NCI-H1436 (cell line): ENCODE data around the gene ETAA1.

Experiments
- DNase-seq: peaks from one replicate; lab custom pipeline; 2025; lab: John Stamatoyannopoulos, UW

ETAA1 gene

DNA sequence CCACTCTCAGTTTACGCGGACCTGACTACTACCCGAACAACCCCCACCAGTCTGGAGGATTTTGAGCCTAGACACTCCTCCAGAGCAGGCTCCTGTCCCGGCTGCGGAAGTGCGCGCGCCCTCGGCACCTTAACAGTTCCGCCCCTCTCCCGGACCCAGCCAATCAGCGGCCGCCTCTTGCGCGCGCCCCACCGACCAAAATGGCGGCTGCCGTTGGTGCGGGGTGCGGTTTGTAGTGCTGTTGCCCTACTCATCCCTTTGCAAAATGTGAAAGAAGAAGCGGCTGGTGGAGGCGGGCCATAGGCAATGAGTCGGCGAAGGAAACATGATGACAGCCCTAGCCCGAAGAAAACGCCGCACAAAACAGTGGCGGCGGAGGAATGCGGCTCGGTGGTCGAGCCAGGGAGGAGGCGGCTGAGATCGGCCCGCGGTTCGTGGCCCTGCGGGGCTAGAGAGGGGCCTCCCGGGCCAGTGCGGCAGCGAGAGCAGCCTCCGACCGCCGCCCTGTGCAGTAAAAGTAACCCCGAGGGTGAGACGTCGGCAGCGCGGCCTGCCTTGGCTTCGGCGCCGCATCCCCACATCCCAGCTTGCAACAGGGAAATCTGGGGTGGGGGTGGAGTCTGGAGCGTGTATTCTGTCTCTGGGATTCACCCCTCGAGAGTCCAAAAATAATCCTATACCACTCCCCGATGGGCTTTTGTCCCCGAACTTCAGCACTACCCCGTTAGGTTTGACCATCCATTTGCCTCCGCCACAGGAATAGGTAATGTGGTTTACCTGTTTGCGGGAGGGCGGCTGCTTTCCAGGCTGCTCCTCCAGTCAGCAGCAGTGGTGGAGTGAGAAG is at the start of gene ETAA1:
Gene ETAA1, plus strand, starts transcription at position 191 of the 844 bp plus-strand sequence. Its CDS starts 116 bp downstream, at position 307.
- DNase-seq = peak; percentile 88

GRCh38 chr2:67366832-67367412 is 30.2 kb upstream of the ETAA1 start:
- no peak for DNase-seq

DNA sequence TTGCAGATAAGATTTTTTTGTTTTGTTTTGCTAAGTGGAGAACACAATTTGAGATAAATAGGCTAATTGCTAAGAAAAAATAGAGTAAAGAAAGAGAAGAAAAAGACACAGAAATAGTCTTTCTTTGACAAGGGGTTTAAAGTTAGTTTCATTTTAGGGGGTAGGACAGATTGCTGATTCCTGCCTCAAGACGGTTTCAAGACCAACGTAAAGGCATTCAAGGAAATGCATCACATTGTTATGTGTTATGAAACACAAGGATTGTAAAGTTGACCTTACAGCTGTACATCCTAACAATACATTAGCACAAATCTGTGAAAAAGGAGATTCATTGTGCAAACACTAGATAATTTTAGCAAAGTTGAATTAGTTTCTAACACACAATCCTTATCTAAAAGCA is 22.7 kb upstream of the ETAA1 start:
- DNase-seq = no peak

DNA sequence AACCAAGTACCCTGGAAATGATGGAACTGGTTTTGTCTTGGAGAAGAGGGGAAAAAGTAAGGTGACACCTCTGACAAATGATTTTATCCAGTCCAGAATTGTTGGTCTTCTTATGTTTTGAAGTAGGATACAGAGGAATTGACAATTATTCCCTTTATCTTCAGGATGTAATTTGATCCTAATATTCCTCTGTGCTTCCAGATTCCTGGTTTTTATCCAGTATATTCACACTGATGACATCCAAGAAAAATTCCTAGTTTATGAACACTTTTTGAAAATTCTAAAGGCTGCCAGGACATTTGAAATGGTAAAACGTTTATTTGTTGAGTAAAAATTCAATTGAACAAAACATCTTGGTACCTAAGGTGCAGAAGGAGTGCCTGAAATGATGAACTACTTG is 22.2 kb upstream of the ETAA1 start:
- no peak for DNase-seq

- no peak for DNase-seq
Observed at GRCh38 chr2:67378555-67378954, 18.6 kb upstream of the ETAA1 start.

GRCh38 chr2:67379048-67379447 is 18.1 kb upstream of the ETAA1 start:
- no peak for DNase-seq

- DNase-seq = no peak
Observed at GRCh38 chr2:67384123-67384822, 12.9 kb upstream of the ETAA1 start.

GRCh38 chr2:67388680-67389079 is 8.5 kb upstream of the ETAA1 start:
- no peak for DNase-seq

DNA sequence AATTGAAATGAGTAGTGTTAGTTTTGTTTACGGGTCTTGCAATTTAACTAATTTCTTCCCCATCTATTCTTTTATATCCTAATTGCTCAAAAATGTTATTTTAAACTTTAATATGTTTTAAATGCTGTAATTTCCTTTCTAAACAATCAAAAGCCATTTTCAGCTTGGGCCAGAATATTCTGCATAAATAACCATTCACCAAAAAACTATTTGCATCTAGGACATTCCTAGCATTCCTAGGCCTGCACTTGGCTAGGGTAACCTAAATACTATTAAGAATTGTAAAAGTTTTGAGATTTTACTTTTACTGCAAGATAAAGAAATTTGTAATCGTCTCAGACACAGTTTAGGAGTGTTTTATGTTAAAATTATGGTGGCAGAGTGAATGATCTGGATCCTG is 7.8 kb upstream of the ETAA1 start:
- DNase-seq = no peak

DNA sequence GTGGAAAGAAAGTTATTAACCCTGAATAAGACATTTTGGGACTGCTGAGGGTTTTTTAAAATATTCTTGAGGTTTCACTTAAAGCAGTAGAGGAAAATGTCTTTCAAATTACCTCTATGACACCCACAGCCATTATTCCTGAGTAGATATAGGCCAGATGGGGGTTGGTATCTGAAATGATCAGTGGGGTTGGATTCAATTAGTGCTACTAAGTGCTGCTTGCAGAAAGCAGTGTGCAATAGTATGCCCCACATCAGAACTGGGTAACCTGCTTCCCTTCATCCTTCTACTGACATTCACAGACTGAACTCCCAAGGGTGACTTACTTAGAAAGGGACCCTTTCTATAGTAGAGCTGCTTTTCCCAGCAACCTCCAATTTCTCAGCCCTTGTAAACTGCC is 7.3 kb upstream of the ETAA1 start:
- DNase-seq = no peak

DNA sequence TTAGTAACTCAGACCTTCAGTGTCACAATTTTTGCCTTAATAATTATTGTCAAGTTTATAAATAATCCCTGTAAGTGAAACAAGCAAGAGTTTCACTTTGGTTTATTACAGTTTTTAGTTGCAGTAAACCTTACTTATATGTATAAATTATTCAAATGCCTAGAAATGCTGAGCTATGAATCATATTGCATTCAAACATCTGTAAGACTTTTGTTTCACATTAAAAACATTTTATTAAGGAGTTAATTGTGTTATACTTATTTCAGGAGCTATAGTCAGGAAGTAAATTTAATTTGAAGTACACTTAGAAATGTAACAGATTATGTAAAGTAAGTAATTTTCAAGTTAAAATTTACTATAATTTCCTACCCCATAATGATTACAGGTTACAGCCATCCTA is 3.9 kb upstream of the ETAA1 start:
- no peak for DNase-seq

- no peak for DNase-seq
Observed at GRCh38 chr2:67394734-67395133, 2.4 kb upstream of the ETAA1 start.

DNA sequence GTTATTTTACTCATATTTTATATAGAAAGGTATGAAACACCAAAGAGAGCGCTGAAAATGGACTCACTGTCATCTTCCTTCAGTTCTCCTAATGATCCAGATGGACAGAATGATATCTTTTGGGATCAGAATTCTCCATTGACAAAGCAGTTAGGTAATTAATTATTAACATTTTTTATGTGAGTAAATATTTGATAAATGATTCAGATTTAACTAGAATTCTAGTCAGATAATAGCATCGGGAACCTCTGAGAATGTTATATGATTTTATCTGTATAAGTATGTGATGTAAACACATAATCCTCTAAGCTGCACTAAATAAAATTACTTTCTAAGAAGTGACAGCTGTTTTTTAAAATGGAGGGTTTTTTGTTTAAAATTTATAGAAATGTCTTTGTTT is 2.0 kb downstream of the ETAA1 start:
- DNase-seq = no peak

DNA sequence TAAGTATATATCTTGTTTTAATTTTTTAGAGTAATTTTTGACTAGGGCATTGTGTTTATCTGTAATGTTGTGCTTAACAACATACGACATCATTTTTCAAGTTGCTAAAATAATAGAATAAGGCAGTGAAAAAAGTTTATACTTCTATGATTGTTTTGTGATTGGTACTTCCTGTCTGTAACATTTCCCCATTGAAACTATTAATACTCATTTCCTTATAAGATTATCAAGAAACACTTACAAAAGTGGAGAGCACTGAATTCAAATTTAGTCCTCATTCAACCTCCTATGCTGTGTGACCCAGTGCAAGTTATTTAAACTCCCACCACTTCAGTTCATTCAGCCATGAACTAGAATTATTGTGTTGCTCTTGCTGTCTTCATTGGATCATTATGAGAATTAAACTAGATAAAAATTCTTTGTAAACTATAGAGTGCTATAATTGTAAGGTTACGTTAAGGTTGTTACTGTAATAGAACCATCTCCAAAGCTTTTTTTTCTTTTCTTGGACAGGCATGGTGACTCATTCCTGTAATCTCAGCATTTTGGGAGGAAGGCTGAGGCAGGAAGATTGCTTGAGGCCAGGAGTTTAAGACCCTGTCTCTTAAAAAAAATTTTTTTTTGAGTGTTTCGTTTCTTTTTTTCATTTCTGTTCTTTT is 2.8 kb downstream of the ETAA1 start:
- DNase-seq = no peak

DNA sequence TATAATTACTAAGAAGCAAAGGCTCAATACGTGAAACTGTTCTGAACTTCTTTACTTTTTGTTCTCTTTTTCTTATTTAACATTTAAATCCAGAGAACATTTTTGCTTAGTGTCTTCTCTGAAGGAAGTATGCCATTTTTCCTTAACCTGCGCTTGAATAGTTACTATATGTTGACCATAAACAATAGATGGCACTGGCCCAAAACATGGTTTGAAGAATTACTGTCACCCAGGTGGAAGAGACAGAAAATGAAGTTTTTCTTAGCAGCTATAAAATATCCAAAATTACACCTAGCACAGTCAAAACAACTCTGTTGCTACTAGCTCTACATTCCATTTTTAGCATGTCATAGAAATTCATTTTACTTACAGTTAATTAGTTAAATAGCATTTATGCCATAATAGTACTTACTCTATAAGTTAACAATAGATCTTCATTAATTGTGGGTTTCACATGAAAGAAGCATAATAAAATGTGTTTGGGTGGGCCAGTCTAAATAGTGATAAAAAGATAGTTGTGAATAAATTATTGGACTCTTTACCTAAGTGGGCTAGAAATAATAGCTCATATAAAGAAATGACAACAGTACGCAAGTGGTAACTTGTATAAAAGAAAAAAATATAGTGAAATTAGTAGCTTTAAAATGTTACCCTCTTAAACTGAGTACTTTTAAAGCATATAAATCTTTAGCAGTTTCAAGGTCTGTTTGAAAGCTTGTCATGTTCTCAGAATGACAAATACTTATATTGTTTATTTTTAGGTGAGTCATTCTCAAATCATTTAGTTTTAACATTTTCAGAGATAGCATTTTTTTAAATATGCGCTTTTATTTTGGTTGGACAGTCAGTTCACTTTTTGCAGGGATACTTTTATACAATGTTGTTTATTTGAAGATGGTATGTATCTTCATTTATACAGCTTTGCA is 3.7 kb downstream of the ETAA1 start:
- no peak for DNase-seq

DNA sequence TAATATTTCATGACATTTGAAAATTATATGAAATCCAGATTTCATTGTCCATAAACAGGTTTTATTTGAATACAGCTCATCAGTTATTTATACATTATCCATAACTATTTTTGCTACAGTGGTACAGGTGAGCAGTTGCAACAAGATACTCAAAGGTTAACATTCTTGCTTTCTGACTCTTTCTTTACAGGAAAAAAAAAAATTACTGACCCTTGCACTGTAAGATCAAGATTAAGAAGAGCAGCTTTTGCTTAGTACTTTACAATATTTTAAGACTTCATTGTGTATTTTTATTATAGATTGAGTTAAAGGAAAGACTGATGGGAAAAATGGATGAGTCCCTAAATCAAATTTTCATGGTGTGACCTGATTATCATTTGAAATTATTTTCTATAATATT is 11.2 kb downstream of the ETAA1 start:
- no peak for DNase-seq

- DNase-seq = no peak
Observed at GRCh38 chr2:67412424-67412823, 15.3 kb downstream of the ETAA1 start.

DNA sequence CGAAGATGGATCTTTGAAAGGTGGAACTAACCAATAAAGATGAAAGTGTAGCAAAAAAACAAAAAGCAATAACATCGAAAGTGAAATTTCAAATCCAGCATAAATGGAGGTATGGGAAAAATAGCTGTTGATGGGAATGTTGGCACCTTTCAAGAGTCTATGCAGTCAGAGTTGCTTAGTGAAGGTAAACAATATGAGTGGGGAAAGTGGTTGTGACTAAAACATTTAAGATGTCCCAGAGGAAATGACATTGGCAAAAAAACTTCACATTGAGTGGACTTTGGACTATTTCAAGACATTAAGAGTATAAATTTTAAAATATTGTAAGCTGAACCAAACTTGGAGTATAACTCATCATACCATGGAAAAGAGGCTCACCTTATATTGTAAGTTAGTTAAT is 17.7 kb downstream of the ETAA1 start:
- no peak for DNase-seq

GRCh38 chr2:67416136-67416535 is 19.0 kb downstream of the ETAA1 start:
- DNase-seq = no peak

DNA sequence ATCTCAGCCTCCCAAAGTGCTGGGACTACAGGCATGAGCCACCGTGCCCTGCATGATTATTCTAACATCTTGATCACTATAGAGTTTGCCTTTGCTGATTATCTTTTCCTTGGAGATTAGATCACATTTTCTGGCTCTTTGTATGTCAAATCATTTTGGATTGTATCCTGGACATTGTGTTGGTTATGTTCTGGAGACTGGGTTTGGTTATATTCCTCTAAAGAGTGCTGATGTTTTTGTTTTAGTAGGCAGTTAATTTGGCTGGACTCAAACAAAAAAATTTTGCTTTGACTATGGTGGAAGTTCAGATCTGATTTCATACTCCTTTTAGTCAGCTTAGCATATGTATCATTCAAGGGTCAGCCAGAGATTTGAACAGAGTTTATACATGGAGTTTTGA is 26.4 kb downstream of the ETAA1 start:
- DNase-seq = no peak

GRCh38 chr2:67436221-67436620 is 39.1 kb downstream of the ETAA1 start:
- no peak for DNase-seq

- no peak for DNase-seq
Observed at GRCh38 chr2:67437114-67437513, 40.0 kb downstream of the ETAA1 start.
